Activated naive CD4-positive, alpha-beta T cell treated with anti-CD3 and anti-CD28 coated beads for 36 hours (primary cell): ENCODE measurements around the gene MRPL40. TPM values are rescaled to one million over a fixed set of nuclear protein-coding genes. Genes with fewer than 3 reads are reported as not detected.

ENCODE experiments used
- CTCF ChIA-PET: fragments of 350-600 bp; sonication (Branson Sonifier 250); formaldehyde crosslinking; loops from one replicate; lab custom pipeline; 2021; ENCODE audit warnings: antibody characterized with exemption; lab: Charles Lee
- DNase-seq: peaks from one replicate; pipeline ENCODE4 v3.0.0-alpha.2; 2020
- H3K27ac Mint-ChIP-seq: one replicate; pipeline ENCODE4 v1.8.0; 2021; ENCODE audit warnings: mild to moderate bottlenecking, mixed read lengths
- H3K27me3 Mint-ChIP-seq: one replicate; pipeline ENCODE4 v1.8.0; 2021; ENCODE audit warnings: low read depth, mixed read lengths
- H3K36me3 Mint-ChIP-seq: one replicate; pipeline ENCODE4 v1.8.0; 2021; ENCODE audit warnings: low read depth, mixed read lengths
- H3K4me1 Mint-ChIP-seq: one replicate; pipeline ENCODE4 v1.8.0; 2021; ENCODE audit warnings: low read depth, mixed read lengths
- H3K4me3 Mint-ChIP-seq: one replicate; pipeline ENCODE4 v1.8.0; 2021; ENCODE audit warnings: mild to moderate bottlenecking, moderate library complexity, mixed read lengths
- H3K9me3 Mint-ChIP-seq: one replicate; pipeline ENCODE4 v1.8.0; 2021; ENCODE audit warnings: mixed read lengths
- intact Hi-C: fragments of 100-400 bp; cut with micrococcal nuclease; formaldehyde crosslinking; loops from one replicate; pipeline ENCODE4 v1.15.1; 2023
- total RNA-seq, 2 experiments: library from RNA; stranded (reverse); gene quantifications; one replicate each; pipeline ENCODE4 v1.2.3, GENCODE V29; 2021

MRPL40 gene
- total RNA-seq, 2 experiments from 2014 or later: 32.6 to 34.9 TPM

DNA sequence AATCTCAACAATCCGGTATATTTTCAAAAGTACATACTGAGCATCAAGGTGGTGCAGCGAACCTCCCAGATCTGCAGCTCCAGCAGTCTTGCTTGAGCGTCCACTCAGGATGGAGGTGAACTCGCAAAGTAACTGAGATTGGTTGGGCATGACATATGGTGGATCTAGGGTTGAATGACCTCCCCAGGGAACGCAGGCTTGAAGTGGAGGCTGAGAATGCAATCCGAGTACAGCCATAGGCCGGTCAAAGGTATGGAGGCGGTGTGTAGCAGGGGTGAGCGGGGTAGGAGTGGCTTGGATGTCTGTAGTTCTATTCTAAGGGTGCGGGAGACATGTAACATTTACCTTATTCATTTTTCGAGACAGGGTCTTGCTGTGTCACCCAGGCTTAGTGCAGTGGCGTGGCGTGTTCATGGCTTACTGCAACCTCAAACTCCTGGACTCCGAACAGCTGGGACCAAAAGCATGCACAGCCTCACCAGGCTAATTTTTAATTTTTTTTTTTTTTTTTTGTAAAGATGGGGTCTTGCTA lies 15.8 kb downstream of the MRPL40 start:
- Mint-ChIP-seq H3K27me3 (no peaks in the 10 kb centered on the region), H3K4me1 (peaks cover 42% of the 10 kb centered on the region), H3K36me3 (peaks cover 25% of the 10 kb centered on the region), H3K9me3 (no peaks in the 10 kb centered on the region), H3K4me3 (peak overlapping the region; percentile 86), H3K27ac (peak overlapping the region; percentile 90)
- DNase-seq: peak; percentile 48
- CTCF ChIA-PET: no interaction called here
- intact Hi-C loops: loop anchor here (5.0 kb wide), 1 partner anchor 159 kb away; no protein-coding TSS in a partner anchor

DNA sequence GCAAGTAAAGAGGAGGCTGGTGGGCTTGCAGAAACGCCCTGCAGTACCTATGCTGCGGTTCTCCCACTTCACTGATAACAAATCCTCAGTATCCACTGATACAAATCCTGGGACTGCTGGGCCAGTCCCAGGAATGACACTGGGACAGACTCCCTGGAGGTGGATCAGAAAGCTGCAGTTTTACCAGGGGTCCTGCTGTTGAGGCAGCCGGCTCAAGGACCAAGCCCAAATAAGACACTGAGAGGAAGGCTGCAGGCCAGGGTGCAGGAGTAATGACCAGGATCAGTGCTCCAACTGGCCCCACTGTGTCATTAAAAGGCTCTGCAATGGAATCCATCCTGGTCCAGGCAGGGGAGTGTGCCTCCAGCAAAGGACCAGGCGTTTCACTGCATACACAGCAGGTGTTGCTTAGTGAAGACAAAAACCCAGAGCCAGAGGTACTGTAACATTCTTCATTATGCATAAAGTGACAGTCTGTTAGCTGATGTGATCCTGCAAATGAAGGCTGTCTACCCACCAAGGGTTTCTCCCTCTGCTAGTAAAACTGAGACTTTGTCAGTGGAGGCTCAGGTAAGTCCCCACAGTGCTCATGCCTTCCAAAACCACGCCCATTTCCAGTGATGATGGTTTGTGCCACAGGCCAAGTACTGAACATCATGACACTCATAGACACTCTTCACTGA lies 16.5 kb downstream of the MRPL40 start:
- peak; percentile 92 for DNase-seq
- intact Hi-C loops: loop anchor here (1.0 to 5.0 kb wide), 4 partner anchors 30 to 340 kb away; partner anchors contain the start of genes CDC45 and UFD1
- Mint-ChIP-seq H3K27me3 (no peaks in the 10 kb centered on the region), H3K27ac (peak overlapping the region; percentile 85), H3K4me3 (peak overlapping the region; percentile 86), H3K36me3 (peaks cover 26% of the 10 kb centered on the region), H3K9me3 (no peaks in the 10 kb centered on the region), H3K4me1 (peaks cover 38% of the 10 kb centered on the region)
- CTCF ChIA-PET: no interaction called here

DNA sequence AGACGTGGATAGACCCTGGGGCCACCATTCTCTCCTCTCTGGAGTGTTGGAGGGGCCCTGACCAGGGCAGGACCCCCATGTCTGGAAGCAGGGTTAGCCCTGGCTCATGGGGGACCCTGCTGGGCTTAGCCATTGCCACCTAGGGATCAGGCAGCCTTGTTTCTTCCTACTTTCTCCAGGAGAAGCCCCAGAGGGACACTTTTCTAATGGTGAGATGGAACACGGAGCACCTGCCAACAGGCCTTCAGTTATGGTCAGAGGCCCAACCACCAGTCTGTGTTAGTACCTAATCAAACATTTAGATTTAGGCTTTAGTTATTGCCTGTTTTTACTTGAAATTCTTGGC lies 17.1 kb downstream of the MRPL40 start:
- H3K9me3 Mint-ChIP-seq: no peaks in the 10 kb centered on the region
- H3K27ac Mint-ChIP-seq: peak overlapping the region; percentile 83
- no peak overlapping the region for H3K4me3 Mint-ChIP-seq
- intact Hi-C loops: loop anchor here (1.0 to 5.0 kb wide), 4 partner anchors 30 to 340 kb away; partner anchors contain the start of genes CDC45 and UFD1
- peaks cover 35% of the 10 kb centered on the region for H3K4me1 Mint-ChIP-seq
- no peaks in the 10 kb centered on the region for H3K27me3 Mint-ChIP-seq
- CTCF ChIA-PET: no interaction called here
- peaks cover 31% of the 10 kb centered on the region for H3K36me3 Mint-ChIP-seq
- no peak for DNase-seq

DNA sequence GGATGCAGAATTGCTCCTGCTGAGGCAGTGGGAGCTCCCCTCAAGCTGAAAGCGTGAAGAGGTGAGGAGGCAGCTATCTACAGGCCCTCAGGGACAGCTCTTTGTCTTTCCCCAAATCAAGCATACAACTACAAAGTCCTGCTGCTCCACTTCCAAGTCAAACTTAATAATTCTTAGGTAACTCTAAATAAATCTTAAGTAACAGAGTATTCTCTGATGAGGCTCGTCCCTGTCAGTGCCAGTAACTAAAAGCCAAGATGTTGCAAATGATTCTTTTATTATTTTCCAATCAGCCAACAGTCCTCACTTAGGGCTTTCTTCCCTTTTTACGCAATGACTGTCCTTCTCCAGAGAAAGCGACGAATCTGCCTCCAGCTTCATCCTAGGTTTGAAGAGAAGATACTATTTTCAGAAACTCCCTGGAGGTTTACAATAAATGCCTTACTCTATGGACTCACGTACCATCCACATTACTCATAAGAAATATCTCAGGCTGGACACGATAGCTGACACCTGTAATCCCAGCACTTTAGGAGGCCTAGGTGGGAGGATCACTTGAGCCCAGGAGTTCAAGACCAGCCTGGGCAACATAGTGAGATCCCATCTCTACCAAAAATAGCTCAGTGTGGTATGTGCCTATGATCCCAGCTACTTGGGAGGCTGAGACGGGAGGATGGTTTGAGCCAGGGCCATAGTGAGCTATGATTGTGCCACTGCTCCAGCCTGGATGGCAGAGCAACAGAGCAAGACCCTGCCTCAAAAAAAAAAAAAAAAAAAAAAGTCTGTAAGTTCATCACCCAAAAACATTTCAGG lies 18.2 kb downstream of the MRPL40 start:
- CTCF ChIA-PET: interaction anchor here (0.7 to 1.0 kb wide), 3 partner anchors 28 to 179 kb away, joined by 3 to 4 read pairs (median 3); no protein-coding TSS in a partner anchor
- Mint-ChIP-seq H3K4me3 (no peak overlapping the region), H3K27me3 (no peaks in the 10 kb centered on the region), H3K27ac (peak overlapping the region; percentile 83), H3K9me3 (no peaks in the 10 kb centered on the region), H3K4me1 (peaks cover 26% of the 10 kb centered on the region), H3K36me3 (peaks cover 39% of the 10 kb centered on the region)
- no peak for DNase-seq
- intact Hi-C loops: no loop called here

- intact Hi-C loops: no loop called here
- Mint-ChIP-seq H3K36me3 (peaks cover 35% of the 10 kb centered on the region), H3K27ac (peak overlapping the region; percentile 6), H3K9me3 (no peaks in the 10 kb centered on the region), H3K4me3 (no peak overlapping the region), H3K27me3 (no peaks in the 10 kb centered on the region), H3K4me1 (peaks cover 20% of the 10 kb centered on the region)
- DNase-seq: no peak
- CTCF ChIA-PET: interaction anchor here (0.7 to 1.0 kb wide), 3 partner anchors 29 to 178 kb away, joined by 3 to 4 read pairs (median 3); no protein-coding TSS in a partner anchor
Observed at GRCh38 chr22:19451570-19451969, 19.2 kb downstream of the MRPL40 start.

DNA sequence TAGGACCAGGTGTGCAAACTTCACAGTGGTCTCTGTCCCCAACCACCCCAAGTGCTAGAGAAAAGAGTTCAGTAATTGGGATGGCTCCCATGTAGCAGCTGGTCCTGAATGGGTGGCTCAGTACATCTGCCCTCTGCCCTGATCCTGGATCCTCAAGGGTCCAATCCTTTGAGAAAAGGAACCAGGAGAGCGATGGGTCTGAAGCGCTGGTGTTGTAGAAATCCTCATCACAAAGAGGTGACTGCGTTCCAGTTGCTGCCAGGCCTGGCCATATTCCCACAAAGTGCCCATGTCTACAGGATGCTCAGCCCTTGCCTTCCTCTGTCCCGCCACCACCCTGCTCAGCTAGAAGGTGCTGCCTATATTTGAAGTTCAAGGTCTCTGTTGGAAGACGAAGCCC lies 21.4 kb downstream of the MRPL40 start:
- peak overlapping the region; percentile 44 for H3K27ac Mint-ChIP-seq
- peaks cover 39% of the 10 kb centered on the region for H3K36me3 Mint-ChIP-seq
- DNase-seq: no peak
- no peak overlapping the region for H3K4me3 Mint-ChIP-seq
- no peaks in the 10 kb centered on the region for H3K9me3 Mint-ChIP-seq
- intact Hi-C loops: no loop called here
- H3K4me1 Mint-ChIP-seq: peaks cover 9% of the 10 kb centered on the region
- CTCF ChIA-PET: no interaction called here
- H3K27me3 Mint-ChIP-seq: no peaks in the 10 kb centered on the region

DNA sequence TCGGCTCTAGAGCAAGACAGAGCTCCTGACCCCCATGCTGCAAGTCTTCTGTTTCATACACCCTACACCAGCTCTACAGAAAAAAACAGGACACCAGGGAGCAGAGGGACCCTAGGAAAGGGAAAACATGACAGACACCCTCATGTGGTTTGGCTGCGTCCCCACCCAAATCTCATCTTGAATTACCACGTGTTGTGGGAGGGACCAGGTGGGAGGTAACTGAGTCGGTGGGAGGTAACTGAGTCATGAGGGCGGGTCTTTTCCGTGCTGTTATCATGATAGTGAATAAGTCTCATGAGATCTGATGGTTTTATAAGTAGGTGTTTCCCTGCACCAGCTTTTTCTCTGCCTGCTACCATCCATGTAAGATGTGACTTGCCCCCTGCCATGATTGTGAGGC lies 21.8 kb downstream of the MRPL40 start:
- Mint-ChIP-seq H3K9me3 (no peaks in the 10 kb centered on the region), H3K4me1 (peaks cover 6% of the 10 kb centered on the region), H3K36me3 (peaks cover 38% of the 10 kb centered on the region), H3K27ac (peak overlapping the region; percentile 44), H3K4me3 (no peak overlapping the region), H3K27me3 (no peaks in the 10 kb centered on the region)
- DNase-seq: no peak
- intact Hi-C loops: no loop called here
- CTCF ChIA-PET: no interaction called here

DNA sequence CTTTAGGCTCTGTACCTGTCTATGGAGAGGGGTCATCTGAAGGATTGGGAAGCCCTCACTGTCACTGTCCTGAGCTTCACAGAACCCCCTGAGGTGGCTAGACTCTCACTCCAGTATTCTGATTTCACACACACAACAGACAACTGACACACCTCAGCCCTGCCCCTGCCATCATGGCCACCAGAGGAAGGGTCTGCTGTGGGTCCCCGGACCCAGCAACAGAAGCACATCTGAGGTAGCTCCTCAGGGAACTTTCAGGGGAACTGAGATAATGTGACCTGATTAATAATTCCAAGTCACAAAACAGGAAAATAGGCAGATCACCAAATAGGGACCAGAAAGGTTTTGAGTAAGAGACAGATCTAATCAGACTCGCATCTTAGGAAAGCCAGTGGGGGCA lies 22.7 kb downstream of the MRPL40 start:
- Mint-ChIP-seq H3K9me3 (no peaks in the 10 kb centered on the region), H3K4me1 (no peaks in the 10 kb centered on the region), H3K36me3 (peaks cover 39% of the 10 kb centered on the region), H3K4me3 (no peak overlapping the region), H3K27me3 (no peaks in the 10 kb centered on the region), H3K27ac (no peak overlapping the region)
- no peak for DNase-seq
- CTCF ChIA-PET: no interaction called here
- intact Hi-C loops: no loop called here

DNA sequence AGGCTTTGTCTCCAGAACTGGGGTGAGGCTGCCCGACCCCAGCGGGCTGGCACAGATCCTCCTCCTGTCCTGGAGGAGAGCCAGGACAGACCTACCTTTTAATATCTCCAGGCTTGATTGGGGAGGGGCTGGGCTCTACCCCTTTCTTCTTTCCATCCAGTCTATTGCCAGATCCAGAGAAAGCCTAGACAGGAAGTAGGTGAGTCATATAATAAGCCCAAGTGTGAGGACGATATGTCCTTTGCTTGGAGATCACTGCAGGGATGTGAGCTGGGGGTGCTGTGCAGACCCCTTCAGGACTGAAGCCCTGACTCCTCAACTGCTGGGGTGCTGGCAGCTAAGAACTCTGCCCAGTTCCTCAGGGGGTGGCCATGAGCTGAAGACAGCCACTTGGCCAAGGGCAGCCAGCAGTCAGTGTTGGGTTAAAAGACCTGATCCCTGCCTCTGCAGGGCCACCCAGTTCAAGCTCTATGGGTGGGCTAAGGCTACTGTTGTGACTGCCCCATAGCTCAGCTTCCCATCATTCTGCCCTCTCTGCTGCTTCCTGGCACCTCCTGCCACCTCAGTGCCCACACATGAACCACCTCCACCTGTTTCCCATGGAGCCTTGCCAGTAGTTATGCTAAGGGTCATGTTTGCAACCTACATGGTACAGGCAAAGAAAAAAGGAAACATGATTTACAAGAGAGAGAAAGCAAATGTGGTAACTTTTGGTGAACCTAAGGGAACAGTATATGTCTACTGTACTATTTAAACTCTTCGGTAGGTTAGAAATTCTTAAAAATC lies 23.4 kb downstream of the MRPL40 start:
- no peak for DNase-seq
- Mint-ChIP-seq H3K9me3 (no peaks in the 10 kb centered on the region), H3K27me3 (no peaks in the 10 kb centered on the region), H3K4me1 (no peaks in the 10 kb centered on the region), H3K4me3 (no peak overlapping the region), H3K36me3 (peaks cover 40% of the 10 kb centered on the region), H3K27ac (peak overlapping the region; percentile 32)
- CTCF ChIA-PET: no interaction called here
- intact Hi-C loops: no loop called here

DNA sequence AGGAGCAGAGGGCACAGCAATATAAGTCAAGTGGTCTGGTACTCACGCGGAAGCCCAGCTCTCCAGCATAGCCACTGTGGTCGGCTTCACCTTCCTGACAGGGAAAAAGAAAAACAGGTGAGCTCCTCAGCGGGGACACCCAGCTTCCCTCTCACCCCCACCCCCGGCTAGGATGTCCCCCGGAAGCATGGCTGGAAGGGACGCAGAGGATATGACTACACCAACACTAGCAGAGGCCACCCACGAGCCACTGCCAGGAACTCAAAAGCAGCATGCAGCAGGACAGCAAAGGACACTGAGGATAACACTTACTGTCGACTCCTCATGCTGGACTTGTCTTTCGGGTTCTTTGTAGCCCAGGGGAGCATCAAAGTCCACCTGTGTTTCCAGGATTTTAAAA lies 24.2 kb downstream of the MRPL40 start:
- intact Hi-C loops: no loop called here
- CTCF ChIA-PET: no interaction called here
- Mint-ChIP-seq H3K36me3 (peaks cover 36% of the 10 kb centered on the region), H3K9me3 (no peaks in the 10 kb centered on the region), H3K27ac (no peak overlapping the region), H3K4me3 (no peak overlapping the region), H3K27me3 (no peaks in the 10 kb centered on the region), H3K4me1 (no peaks in the 10 kb centered on the region)
- no peak for DNase-seq

DNA sequence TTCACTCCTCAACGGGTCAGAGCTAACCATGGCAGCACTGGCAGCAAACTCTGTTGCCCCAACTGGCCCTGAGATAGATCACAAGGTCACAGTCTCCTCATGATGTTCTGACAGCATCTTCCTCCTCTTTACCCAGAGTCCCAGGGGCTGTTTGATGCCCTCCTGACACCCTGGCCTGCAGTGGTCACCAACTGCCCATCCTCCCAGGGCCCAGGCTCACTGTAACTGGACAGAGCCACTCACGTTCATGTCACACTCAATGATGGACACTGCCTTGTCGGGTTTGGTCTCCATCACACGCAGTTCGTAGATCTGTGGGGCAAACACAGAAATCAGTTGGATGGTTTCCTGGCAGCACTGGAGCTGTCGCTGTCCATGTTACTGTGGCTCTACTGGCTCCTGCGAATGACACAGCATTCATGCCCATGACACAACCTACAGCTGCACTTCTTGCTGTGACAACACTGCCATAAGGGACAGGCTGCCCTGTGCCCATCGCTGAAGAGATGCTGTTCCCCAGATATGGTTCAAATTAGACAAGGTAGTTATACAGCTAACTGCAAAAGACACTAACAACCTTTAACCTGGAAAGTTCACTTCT lies 25.6 kb downstream of the MRPL40 start:
- Mint-ChIP-seq H3K9me3 (no peaks in the 10 kb centered on the region), H3K27ac (no peak overlapping the region), H3K4me3 (no peak overlapping the region), H3K36me3 (peaks cover 27% of the 10 kb centered on the region), H3K27me3 (no peaks in the 10 kb centered on the region), H3K4me1 (no peaks in the 10 kb centered on the region)
- no peak for DNase-seq
- CTCF ChIA-PET: no interaction called here
- intact Hi-C loops: no loop called here

DNA sequence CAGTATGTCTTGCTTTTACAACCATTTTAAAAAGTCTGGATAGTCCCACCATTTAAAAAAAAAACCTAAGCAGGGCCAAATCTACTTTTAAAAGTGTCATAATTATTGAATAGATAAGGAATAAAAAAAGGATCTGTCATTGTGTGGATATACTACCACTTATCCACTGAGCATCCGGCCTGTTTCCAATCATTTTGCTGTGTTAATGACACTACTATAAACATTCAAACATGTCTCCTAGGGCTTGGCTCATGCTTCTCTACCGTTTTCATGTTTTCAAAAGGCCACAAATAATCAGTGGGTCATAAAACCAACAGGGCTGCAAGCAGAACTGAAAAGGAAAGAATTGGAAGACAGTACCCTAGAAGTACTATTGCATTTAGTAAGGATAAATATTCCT lies 27.7 kb downstream of the MRPL40 start:
- H3K9me3 Mint-ChIP-seq: no peaks in the 10 kb centered on the region
- no peak overlapping the region for H3K4me3 Mint-ChIP-seq
- intact Hi-C loops: no loop called here
- peaks cover 19% of the 10 kb centered on the region for H3K36me3 Mint-ChIP-seq
- no peaks in the 10 kb centered on the region for H3K4me1 Mint-ChIP-seq
- H3K27me3 Mint-ChIP-seq: no peaks in the 10 kb centered on the region
- CTCF ChIA-PET: no interaction called here
- DNase-seq: no peak
- no peak overlapping the region for H3K27ac Mint-ChIP-seq
